Heart left ventricle (tissue), 16 donors: ENCODE data around the gene MINDY4. TPM values are rescaled to one million over a fixed set of nuclear protein-coding genes. Genes with fewer than 3 reads are reported as not detected.
A peak's percentile ranks its signal among the peaks of the same experiment; 100 is the strongest.

Source experiments
- ATAC-seq, 4 donors: fragments of 200-7000 bp; cut with Tn5 transposase; one replicate each; pipeline ENCODE4 v1.9.1; 2020 to 2022; ENCODE audit warnings: moderate library complexity in 4 of 4, mild to moderate bottlenecking in 3 of 4, moderate number of reproducible peaks in 1 of 4
- DNase-seq, 5 donors: peaks; one replicate each; pipeline ENCODE4 v3.0.0-alpha.2; 2020
- H3K27ac ChIP-seq, 12 donors: fragments of 200-600 bp; sonication (generic) in 4 of 12; one replicate each; pipeline versions ENCODE4 v1.5.0 to v1.8.0; 2016 to 2022; ENCODE audit warnings: mild to moderate bottlenecking in 2 of 12
- H3K27me3 ChIP-seq, 9 donors: fragments of 200-600 bp; sonication (generic) in 2 of 9; one replicate each; pipeline versions ENCODE4 v1.5.1 to v1.8.0; 2016 to 2022; ENCODE audit warnings: mild to moderate bottlenecking in 3 of 9
- H3K36me3 ChIP-seq, 9 donors: fragments of 200-600 bp; sonication (generic) in 2 of 9; one replicate each; pipeline versions ENCODE4 v1.5.0 to v1.8.0; 2018 to 2022; ENCODE audit warnings: mild to moderate bottlenecking in 2 of 9
- H3K4me1 ChIP-seq, 12 donors: fragments of 200-600 bp; sonication (generic) in 4 of 12; one replicate each; pipeline versions ENCODE4 v1.5.0 to v1.8.0; 2016 to 2022; ENCODE audit warnings: mild to moderate bottlenecking in 3 of 12
- H3K4me3 ChIP-seq, 12 donors: fragments of 200-600 bp; sonication (generic) in 4 of 12; one replicate each; pipeline versions ENCODE4 v1.5.0 to v1.8.0; 2017 to 2022; ENCODE audit warnings: mild to moderate bottlenecking in 9 of 12, moderate library complexity in 4 of 12
- H3K9me3 ChIP-seq, 12 donors: fragments of 200-600 bp; sonication (generic) in 4 of 12; one replicate each; pipeline versions ENCODE4 v1.5.0 to v1.8.0; 2016 to 2022; ENCODE audit warnings: mild to moderate bottlenecking in 1 of 12
- CTCF ChIP-seq, 12 donors: fragments of 200-600 bp; sonication (generic) in 4 of 12; IDR thresholded peaks; one replicate each; pipeline versions ENCODE4 v1.5.0 to v1.8.0; 2018 to 2022; ENCODE audit warnings: antibody characterized with exemption in 12 of 12, mild to moderate bottlenecking in 5 of 12
- POLR2A ChIP-seq, 2 donors: fragments of 450-650 bp; IDR thresholded peaks; one replicate each; pipeline ENCODE4 v1.6.1; 2017; ENCODE audit warnings: antibody characterized with exemption in 2 of 2, mild to moderate bottlenecking in 2 of 2, moderate library complexity in 2 of 2
- WGBS, 4 donors: extraction: QIAGEN DNeasy Blood & Tissue Kit in 2 of 4; methylation state at CpG; one replicate each; pipeline versions ENCODE4 v1.1.5 to v1.1.7; 2013 to 2018; 5-methylcytosine and 5-hydroxymethylcytosine counted together
- intact Hi-C, 10 donors: fragments of 100-400 bp; cut with DNase I; formaldehyde crosslinking; loops; one replicate each; pipeline versions ENCODE4 v1.11.1 to v1.14.2; 2022
- polyA plus RNA-seq, 2 donors: library from polyadenylated mRNA; stranded (reverse); fragments of 200-250 nt; gene quantifications; one replicate each; pipeline ENCODE4 v1.2.3, GENCODE V29; 2013
- total RNA-seq, 9 donors: library from RNA; depleted of rRNA in 2 of 9; stranded (reverse); fragments of >200 nt in 2 of 9; fragmentation: NEBNext Ultra II Directional in 3 of 9; extraction: Animal tissue kit (Norgen Biotek cat#: 25700) in 3 of 9; gene quantifications; one replicate each; pipeline versions ENCODE4 v1.1.0 to v1.2.4, GENCODE V29; 2016 to 2023
- donor health status: ischemic (EF 13 %, LVEDD 7.1; RV severe dilation, severe dysfunction).
- donor health status: healthy with polysubstance abuse.
- donor health status: DM: no; HTN: yes; CAD: no.
- donor health status: DM: no; HTN: no; CAD: no.
- donor health status: ischemic (EF 25% LVEDD 6.9; RV normal size, moderate dysfunction).
- donor health status: ischemic (EF 25% LVEDD 5.7; RV mildly dilated, moderate dysfunction).
- donor health status: healthy.
- donor health status: DM: yes; HTN: yes; CAD: no.
- donor health status: ischemic (EF 35%, LVEDD 5.7; RV mildly dilated, moderate dysfunction).
- donor health status: nonischemic (EF 11% LVEDD 7.7; RV severe dilation, severe dysfunction).
- donor health status: DM: yes; HTN: yes; CAD: no.
- donor health status: PGD.
- donor health status: ischemic (EF 29% LVEDD 5.4; RV normal size, mild dysfunction).
- donor health status: nonischemic (EF 23%, LVEDD 6.1; RV moderate dilation, normal function).

The MINDY4 gene
- total and polyA plus RNA-seq, 11 donors = 1.3 to 6.0 (median 2.9) TPM

- H3K9me3 ChIP-seq = peaks cover 0 to 6% (median 0%) of the 10 kb centered on the region in 12 donors
- H3K4me3 ChIP-seq = no peak overlapping the region
- no peaks in the 10 kb centered on the region for H3K36me3 ChIP-seq
- peak in 4 of 5 donors; percentile 43 to 59 (median 52) for DNase-seq
- ATAC-seq = peak; percentile 71 to 81 (median 76)
- 52 to 54% (median 53%) methylated on average over 6 of the region's 6 CpGs for whole genome bisulfite sequencing, 4 donors
- H3K27me3 ChIP-seq = no peaks in the 10 kb centered on the region
- peak overlapping the region; percentile 17 to 69 (median 56) for H3K27ac ChIP-seq
- no peak for TF ChIP-seq POLR2A (IDR thresholded peaks at IDR 0.05)
- no peak for TF ChIP-seq CTCF (IDR thresholded peaks at IDR 0.05)
- H3K4me1 ChIP-seq = peaks cover 0 to 53% (median 34%) of the 10 kb centered on the region in 12 donors
- intact Hi-C loops = loop anchor here in 1 of 10 donors (1.0 kb wide), 1 partner anchor 14 kb away; no protein-coding TSS in a partner anchor
These were observed 6.9 kb upstream of the MINDY4 start for GRCh38 chr7:30764030-30764975.

- H3K27ac ChIP-seq = peak overlapping the region in 10 of 12 donors; percentile 10 to 65 (median 56)
- 72 to 93% (median 87%) methylated on average over 2 of the region's 2 CpGs for WGBS, 4 donors
- H3K4me1 ChIP-seq = peaks cover 0 to 53% (median 35%) of the 10 kb centered on the region in 12 donors
- no peak overlapping the region for H3K4me3 ChIP-seq
- intact Hi-C loops = no loop called here
- peaks cover 0 to 6% (median 0%) of the 10 kb centered on the region in 12 donors for H3K9me3 ChIP-seq
- DNase-seq (no peak), ATAC-seq (peak in 2 of 4 donors; percentile 14 to 29)
- H3K27me3 ChIP-seq = no peaks in the 10 kb centered on the region
- TF ChIP-seq CTCF (IDR thresholded peaks at IDR 0.05) (no peak), POLR2A (IDR thresholded peaks at IDR 0.05) (no peak)
- H3K36me3 ChIP-seq = no peaks in the 10 kb centered on the region
These were observed 5.8 kb upstream of the MINDY4 start for GRCh38 chr7:30765408-30765807.

- H3K4me1 ChIP-seq = peaks cover 0 to 35% (median 11%) of the 10 kb centered on the region in 12 donors
- peak overlapping the region; percentile 26 to 92 (median 84) for H3K27ac ChIP-seq
- H3K4me3 ChIP-seq = peak overlapping the region; percentile 63 to 92 (median 81)
- no peaks in the 10 kb centered on the region for H3K36me3 ChIP-seq
- intact Hi-C loops = no loop called here
- ATAC-seq (peak in 1 of 4 donors; percentile 5), DNase-seq (no peak)
- 69 to 72% (median 70%) methylated on average over 8 to 9 of the region's 9 CpGs for WGBS, 4 donors
- no peaks in the 10 kb centered on the region for H3K27me3 ChIP-seq
- TF ChIP-seq POLR2A (IDR thresholded peaks at IDR 0.05) (no peak), CTCF (IDR thresholded peaks at IDR 0.05) (no peak)
- H3K9me3 ChIP-seq = no peaks in the 10 kb centered on the region
These were observed 408 bp upstream of the MINDY4 start for GRCh38 chr7:30770845-30771173.

- ATAC-seq (peak in 2 of 4 donors; percentile 6 to 16), DNase-seq (no peak)
- peaks cover 0 to 33% (median 11%) of the 10 kb centered on the region in 12 donors for H3K4me1 ChIP-seq
- intact Hi-C loops = no loop called here
- TF ChIP-seq CTCF (IDR thresholded peaks at IDR 0.05) (no peak), POLR2A (IDR thresholded peaks at IDR 0.05) (no peak)
- no peaks in the 10 kb centered on the region for H3K9me3 ChIP-seq
- H3K27me3 ChIP-seq = no peaks in the 10 kb centered on the region
- no peaks in the 10 kb centered on the region for H3K36me3 ChIP-seq
- H3K4me3 ChIP-seq = peak overlapping the region; percentile 63 to 92 (median 81)
- peak overlapping the region in 11 of 12 donors; percentile 76 to 92 (median 85) for H3K27ac ChIP-seq
- 3 to 16% (median 6%) methylated on average over 15 of the region's 15 CpGs for WGBS, 4 donors
These were observed 736 bp downstream of the MINDY4 start for GRCh38 chr7:30771880-30772425.
